LNCAP (cell line): ENCODE measurements around the gene EDRF1.

Source experiments
- TF ChIP-seq, protein P1 (sequence below): fragments of 450-650 bp; IDR thresholded peaks from 2 replicates; pipeline ENCODE4 v1.5.1; 2017; ENCODE audit warnings: mild to moderate bottlenecking

Gene EDRF1, protein sequence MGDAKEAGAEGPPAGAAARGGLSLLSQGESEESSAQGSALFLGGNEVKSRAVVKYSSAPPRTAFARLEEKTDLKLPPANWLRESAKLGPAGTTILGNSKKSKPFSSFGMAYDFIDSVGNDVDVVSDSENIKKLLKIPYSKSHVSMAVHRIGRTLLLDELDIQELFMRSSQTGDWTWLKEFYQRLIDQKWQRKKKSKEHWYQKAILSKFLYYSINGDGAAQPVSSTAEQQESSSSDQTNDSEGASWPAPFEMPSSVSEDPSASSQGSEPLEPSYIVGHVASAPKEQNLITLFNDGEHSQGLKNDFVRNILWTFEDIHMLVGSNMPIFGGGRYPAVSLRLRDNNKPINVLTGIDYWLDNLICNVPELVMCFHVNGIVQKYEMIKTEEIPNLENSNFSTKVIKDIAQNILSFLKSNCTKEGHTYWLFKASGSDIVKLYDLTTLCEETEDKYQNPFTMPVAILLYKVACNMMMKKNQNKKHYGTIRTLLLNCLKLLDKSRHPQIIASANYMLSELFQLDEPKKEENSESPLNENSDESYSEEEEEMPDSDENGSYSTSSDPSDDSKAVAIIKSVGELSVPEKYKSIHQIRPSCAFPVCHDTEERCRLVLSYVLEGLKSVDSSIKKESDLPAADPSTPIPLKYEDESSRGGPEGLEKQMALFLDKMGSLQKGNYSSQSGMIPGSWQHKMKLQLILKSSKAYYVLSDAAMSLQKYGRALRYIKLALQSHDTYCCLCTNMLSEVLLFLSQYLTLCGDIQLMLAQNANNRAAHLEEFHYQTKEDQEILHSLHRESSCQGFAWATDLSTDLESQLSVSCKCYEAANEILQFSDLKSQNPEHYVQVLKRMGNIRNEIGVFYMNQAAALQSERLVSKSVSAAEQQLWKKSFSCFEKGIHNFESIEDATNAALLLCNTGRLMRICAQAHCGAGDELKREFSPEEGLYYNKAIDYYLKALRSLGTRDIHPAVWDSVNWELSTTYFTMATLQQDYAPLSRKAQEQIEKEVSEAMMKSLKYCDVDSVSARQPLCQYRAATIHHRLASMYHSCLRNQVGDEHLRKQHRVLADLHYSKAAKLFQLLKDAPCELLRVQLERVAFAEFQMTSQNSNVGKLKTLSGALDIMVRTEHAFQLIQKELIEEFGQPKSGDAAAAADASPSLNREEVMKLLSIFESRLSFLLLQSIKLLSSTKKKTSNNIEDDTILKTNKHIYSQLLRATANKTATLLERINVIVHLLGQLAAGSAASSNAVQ

DNA sequence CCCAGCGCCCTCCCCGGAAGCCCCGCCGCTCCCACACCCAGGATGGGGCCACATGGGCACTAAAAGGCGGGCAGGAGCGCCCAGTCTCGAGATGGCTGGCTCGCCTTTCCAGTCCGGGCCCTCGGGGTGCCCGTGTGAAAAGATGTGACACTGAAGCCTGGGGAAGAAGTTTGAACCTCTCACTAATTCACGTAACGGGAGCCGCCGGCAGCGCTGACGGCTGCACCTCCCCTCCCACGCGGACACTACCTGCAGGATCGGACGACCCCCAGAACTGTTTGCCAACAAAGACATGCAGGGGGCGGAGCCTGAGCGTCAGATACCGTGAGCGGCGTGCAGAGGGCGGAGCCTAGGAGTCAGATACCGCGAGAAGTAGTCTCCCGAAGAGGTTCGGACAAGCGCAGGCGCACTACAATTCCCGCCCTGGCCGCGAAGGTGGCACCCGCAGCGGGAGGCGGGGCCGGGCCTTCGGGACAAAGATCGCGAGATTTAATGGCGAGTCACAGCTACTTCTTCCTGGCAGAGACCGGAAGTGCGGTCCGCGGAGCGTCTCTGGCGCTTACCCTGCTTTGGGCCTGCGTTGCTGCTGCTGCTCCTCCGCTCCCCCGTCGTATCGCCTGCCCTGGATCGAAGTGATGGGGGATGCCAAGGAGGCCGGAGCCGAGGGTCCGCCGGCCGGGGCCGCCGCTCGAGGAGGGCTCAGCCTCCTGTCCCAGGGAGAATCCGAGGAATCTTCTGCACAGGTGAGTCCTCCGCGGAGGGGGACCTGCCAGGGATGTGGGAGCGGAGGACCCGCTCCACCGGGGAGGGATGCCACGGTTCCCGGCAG lies at the start of gene EDRF1:
Gene EDRF1 (plus strand): TSS at position 537 of the 829 bp plus-strand sequence. CDS start 99 bp downstream, at position 636.
- TF ChIP-seq, protein P1, sequence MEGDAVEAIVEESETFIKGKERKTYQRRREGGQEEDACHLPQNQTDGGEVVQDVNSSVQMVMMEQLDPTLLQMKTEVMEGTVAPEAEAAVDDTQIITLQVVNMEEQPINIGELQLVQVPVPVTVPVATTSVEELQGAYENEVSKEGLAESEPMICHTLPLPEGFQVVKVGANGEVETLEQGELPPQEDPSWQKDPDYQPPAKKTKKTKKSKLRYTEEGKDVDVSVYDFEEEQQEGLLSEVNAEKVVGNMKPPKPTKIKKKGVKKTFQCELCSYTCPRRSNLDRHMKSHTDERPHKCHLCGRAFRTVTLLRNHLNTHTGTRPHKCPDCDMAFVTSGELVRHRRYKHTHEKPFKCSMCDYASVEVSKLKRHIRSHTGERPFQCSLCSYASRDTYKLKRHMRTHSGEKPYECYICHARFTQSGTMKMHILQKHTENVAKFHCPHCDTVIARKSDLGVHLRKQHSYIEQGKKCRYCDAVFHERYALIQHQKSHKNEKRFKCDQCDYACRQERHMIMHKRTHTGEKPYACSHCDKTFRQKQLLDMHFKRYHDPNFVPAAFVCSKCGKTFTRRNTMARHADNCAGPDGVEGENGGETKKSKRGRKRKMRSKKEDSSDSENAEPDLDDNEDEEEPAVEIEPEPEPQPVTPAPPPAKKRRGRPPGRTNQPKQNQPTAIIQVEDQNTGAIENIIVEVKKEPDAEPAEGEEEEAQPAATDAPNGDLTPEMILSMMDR: no peak

DNA sequence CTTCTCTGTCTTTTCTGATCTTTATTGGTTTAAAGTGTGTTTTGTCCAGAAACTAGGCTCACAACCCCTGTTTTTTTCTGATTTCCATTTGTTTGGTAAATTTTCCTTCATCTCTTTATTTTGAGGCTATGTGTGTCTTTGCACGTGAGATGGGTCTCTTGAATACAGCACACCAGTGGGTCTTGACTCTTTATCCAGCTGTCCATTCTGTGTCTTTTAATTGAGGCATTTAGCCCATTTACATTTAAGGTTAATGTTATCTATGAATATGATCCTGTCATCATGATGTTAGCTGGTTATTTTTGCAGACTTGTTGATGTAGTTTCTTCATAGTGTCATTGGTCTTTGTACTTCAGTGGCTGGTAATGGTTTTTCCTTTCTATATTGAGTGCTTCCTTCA lies 46.6 kb upstream of the EDRF1 start:
- TF ChIP-seq, protein P1: no peak

DNA sequence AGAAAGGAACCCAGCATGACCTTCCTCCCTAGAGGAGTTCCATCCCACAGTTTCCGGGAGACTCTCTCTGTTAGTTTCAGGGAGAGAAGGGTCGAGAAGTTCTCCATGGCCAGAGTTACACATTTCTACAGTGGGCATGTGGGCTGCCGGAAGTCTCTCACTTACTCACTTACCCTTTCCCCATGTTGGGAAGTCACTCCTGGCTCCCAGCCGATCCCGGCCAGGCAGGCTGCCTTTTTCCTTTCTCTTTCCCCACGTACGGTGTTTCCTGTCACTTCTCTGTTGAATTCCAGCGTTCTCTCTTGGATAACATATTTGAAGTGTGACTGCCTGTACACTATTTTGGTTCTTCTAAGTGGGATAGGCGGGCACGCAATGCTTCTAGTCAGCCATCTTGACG lies 40.1 kb upstream of the EDRF1 start:
- TF ChIP-seq, protein P1: no peak

DNA sequence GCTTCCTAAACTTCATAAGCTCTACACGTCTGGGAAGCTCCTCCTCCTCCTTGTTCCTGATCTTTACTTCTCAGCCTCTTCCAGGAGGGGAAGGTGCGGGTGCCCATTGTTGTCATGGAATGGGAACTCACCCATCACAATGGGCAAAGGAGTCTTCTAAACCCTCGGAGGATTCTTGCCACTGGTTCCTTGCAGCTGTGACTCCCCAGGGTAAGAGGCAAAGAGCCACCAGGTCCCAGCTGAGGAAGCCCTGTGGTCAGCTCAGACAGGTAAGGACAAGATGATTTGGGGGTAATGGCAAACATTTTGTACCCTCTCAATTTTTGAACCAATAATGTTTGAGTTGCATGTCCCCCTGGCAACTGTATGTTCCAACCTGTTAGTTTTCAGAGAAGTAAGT lies 36.4 kb upstream of the EDRF1 start, which contains the start of gene TEX36:
Gene TEX36 (minus strand): TSS at position 101 of the 400 bp plus-strand sequence. CDS start 174 bp downstream, outside the sequence.
- TF ChIP-seq, protein P1: no peak

DNA sequence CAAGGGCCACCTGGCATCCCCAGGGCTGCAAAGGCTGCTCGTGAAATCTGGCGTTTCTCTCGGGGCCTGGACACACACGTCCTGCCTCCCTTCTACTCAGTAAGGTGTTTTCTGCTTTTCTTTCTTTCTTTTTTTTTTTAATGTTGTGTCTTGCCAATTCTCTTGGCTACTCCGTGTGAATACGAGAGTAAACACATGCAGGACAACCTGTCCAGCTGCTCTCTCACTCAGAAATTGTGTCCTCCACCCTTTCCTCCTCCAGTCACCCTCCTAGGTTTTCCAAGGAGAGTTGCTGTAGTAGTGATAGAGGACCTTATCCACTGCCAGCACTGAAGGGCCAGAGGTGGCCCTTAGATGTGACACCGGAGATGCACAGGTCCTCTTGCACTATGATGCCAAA lies 35.7 kb upstream of the EDRF1 start:
- TF ChIP-seq, protein P1: no peak

DNA sequence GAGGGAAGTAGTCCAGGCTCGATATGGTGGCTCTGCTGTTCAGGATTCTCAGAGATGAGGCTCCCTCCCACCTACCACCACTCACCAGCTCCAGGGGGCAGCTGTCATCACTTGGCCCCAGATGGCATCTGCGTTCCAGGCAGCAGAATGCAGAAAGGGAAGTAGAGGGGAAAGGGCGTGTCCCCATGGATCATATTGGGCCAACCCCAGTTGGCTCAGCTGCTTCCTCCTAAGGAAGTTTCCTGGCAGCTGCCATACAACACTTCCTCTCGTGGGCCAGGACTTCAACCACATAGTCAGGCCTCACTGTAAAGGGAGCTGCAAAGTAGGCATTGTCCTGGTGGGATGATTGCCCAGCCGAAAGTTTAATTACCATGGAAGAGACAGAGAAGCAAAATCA lies 34.9 kb upstream of the EDRF1 start:
- TF ChIP-seq, protein P1: no peak
